Measurements from ENCODE around the gene CCDC148.
"Not testable (repeated sequence)": the region's sequence is repeated elsewhere in the genome, so short reads cannot be mapped to it uniquely, and the experiment has no call there.

Gene CCDC148

DNA sequence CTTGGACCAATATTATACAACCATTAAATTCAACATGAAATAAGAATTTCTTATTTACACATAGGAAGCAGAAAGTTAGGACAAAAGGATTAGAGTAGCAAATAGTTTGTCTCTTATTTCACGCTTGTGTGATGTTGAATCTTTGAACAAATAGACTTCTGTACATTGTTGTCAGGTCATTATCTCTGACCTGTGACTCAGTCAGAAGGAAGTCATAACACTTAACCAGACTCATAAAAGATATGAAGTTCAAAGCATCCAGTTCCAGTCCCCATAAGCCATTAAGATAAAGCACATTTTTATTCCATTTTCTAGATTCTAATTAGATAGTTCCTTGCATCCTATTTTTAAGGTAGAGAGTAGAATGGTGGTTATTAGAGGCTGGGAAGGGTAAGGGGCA, 224.1 kb downstream of the CCDC148 start:
- no peaks in the 10 kb centered on the region for H3K36me3 ChIP-seq (ENCODE audit: insufficient read depth, low read length)
- no peak overlapping the region for H3K27ac ChIP-seq
- no peak for DNase-seq (ENCODE audit: low read depth, low spot score)
- no peak overlapping the region for H3K9ac ChIP-seq (ENCODE audit: insufficient read length)
- TF ChIP-seq FOXP2 (optimal IDR thresholded peaks at IDR 0.05; ENCODE audit: control extremely low read depth, extremely low read length, insufficient read depth), result no peak
- no peak for TF ChIP-seq EZH2 (IDR thresholded peaks at IDR 0.05)
- TF ChIP-seq POLR2AphosphoS5 (IDR thresholded peaks at IDR 0.05; ENCODE audit: borderline replicate concordance, low read depth, low read length), result no peak
- H3K4me3 ChIP-seq, result no peak overlapping the region
- H3K9me3 ChIP-seq (ENCODE audit: low read depth, low read length), result no peaks in the 10 kb centered on the region

DNA sequence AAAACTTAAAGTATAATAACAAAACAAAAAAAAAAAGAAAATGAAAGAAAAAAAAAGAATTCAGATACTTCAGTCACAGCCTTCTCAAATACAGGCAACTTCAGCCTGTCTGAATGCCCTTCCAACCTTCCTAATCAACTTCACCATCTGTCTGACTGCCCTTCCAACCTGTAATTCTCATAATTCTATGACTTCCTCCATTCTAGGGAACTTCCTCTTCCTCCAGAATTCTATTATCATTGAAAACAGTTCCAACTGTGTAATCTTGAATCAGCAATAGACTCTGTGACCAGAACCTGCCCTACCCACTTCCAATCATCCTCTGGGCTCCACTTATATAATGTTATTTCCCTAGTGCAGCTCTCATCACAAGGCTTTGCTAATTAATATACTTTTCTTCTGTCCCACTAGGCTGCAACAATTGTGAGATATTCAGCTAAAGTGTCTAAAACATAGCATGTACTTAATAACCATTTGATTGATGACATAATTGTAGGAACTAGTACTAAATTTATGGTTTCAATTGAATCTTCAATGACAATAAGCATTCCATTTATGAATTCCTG, 227.5 kb downstream of the CCDC148 start:
- TF ChIP-seq FOXP2 (optimal IDR thresholded peaks at IDR 0.05; ENCODE audit: control extremely low read depth, extremely low read length, insufficient read depth) (no peak), EZH2 (IDR thresholded peaks at IDR 0.05) (no peak), POLR2AphosphoS5 (IDR thresholded peaks at IDR 0.05; ENCODE audit: borderline replicate concordance, low read depth, low read length) (no peak)
- no peak overlapping the region for H3K9ac ChIP-seq (ENCODE audit: insufficient read length)
- no peaks in the 10 kb centered on the region for H3K9me3 ChIP-seq (ENCODE audit: low read depth, low read length)
- DNase-seq (ENCODE audit: low read depth, low spot score), result no peak
- no peak overlapping the region for H3K27ac ChIP-seq
- H3K4me3 ChIP-seq, result no peak overlapping the region
- H3K36me3 ChIP-seq (ENCODE audit: insufficient read depth, low read length), result no peaks in the 10 kb centered on the region

DNA sequence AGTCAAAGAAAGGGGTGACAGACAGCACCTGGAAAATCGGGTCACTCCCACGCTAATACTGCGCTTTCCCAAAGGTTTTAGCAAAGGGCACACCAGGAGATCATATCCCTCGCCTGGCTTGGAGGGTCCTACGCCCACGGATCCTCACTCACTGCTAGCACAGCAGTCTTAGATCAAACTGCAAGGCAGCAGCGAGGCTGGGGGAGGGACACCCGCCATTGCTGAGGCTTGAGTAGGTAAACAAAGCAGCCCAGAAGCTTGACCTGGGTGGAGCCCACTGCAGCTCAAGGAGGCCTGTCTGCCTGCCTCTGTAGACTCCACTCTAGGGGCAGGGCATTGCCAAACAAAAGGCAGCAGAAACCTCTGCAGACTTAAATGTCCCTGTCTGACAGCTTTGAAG, 233.5 kb downstream of the CCDC148 start:
- not testable (repeated sequence) for H3K9me3 ChIP-seq (ENCODE audit: low read depth, low read length); H3K36me3 ChIP-seq (ENCODE audit: insufficient read depth, low read length); DNase-seq (ENCODE audit: low read depth, low spot score); H3K27ac ChIP-seq; H3K4me3 ChIP-seq; H3K9ac ChIP-seq (ENCODE audit: insufficient read length)

DNA sequence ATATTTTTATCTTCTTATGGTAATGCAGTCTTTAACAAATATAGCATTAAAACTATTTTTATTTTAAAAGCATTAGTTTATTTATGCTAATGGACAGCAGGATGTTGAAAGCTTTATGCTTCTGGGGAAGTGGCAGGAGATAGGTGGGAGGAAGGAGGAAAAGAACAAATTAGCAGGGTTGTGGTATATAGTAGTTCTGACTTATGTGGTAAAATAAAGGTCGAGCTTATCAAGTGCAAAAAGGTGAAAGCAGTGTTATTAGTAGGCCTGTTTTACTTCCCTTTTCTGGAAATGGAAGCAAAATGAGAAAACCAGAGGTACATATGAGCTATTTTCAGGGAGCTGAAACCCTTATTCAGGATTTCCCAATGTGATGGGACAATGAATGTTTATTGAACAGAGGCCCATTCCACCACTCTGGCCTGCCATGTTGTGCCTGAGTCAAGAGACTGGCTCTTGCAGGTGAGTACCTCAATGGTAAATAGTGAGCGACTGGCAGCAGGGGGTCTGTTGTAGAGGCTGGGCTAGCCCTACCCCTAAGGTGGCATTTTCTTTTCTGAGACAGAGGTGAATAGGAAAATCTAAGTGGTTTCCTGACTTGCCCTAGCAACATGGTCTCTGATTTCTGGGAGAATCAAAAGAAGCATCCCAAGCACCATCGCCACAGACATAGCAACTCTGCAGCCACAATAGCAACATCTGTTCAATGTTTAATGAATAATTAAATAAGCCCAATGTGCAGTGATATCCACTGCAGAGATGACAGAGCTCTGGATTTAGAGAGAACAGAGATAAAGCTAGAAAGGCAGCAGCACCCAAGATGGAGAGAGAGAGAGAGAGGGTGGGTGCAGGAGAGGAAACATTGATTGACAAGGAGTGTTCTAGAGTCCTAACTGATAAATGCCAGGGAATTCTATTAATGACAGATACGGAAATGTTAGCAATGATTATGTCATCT, 235.2 kb downstream of the CCDC148 start:
- no peak overlapping the region for H3K27ac ChIP-seq
- no peaks in the 10 kb centered on the region for H3K9me3 ChIP-seq (ENCODE audit: low read depth, low read length)
- H3K36me3 ChIP-seq (ENCODE audit: insufficient read depth, low read length), result no peaks in the 10 kb centered on the region
- DNase-seq (ENCODE audit: low read depth, low spot score), result no peak
- no peak for TF ChIP-seq EZH2 (IDR thresholded peaks at IDR 0.05)
- no peak for TF ChIP-seq POLR2AphosphoS5 (IDR thresholded peaks at IDR 0.05; ENCODE audit: borderline replicate concordance, low read depth, low read length)
- no peak for TF ChIP-seq FOXP2 (optimal IDR thresholded peaks at IDR 0.05; ENCODE audit: control extremely low read depth, extremely low read length, insufficient read depth)
- H3K9ac ChIP-seq (ENCODE audit: insufficient read length), result no peak overlapping the region
- no peak overlapping the region for H3K4me3 ChIP-seq

DNA sequence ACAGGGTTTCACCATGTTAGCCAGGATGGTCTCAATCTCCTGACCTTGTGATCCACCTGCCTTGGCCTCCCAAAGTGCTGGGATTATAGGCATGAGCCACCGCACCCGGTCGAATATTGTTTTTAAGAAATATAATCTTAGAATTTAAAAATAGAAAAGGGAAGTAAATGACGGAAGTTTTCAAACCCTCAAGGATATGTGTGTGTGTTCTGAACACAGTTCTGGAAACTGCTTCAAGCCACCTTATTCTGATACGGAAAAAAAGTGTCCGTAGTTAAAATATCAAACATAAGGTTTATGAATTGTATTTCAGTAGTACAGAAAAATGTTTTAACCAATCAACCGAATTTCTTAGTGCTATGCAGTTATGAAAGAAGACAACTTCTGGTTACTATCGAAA, 239.0 kb downstream of the CCDC148 start:
- no peak overlapping the region for H3K27ac ChIP-seq
- H3K36me3 ChIP-seq (ENCODE audit: insufficient read depth, low read length), result no peaks in the 10 kb centered on the region
- no peak for DNase-seq (ENCODE audit: low read depth, low spot score)
- H3K9me3 ChIP-seq (ENCODE audit: low read depth, low read length), result no peaks in the 10 kb centered on the region
- no peak overlapping the region for H3K4me3 ChIP-seq
- no peak overlapping the region for H3K9ac ChIP-seq (ENCODE audit: insufficient read length)
- TF ChIP-seq EZH2 (IDR thresholded peaks at IDR 0.05) (no peak), POLR2AphosphoS5 (IDR thresholded peaks at IDR 0.05; ENCODE audit: borderline replicate concordance, low read depth, low read length) (no peak), FOXP2 (optimal IDR thresholded peaks at IDR 0.05; ENCODE audit: control extremely low read depth, extremely low read length, insufficient read depth) (no peak)

DNA sequence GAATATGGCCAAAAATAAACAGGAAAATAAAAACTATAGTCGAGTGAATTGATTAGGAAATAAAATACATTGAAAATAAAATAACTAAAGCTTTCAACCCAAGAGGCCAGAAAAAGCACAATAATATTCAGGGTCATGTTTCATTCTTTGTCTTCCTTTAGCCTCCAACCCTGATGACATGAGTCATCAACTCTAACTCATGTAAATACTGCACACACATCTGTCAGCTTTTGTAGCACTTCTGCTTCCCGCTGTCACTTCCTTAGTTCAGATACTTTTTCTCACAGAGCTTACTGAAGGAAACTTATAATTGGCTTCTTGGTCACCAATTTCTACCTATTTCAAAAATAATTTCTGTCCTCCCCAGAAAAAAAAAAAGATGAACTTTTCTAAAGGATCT, 242.1 kb downstream of the CCDC148 start:
- no peak for DNase-seq (ENCODE audit: low read depth, low spot score)
- TF ChIP-seq FOXP2 (optimal IDR thresholded peaks at IDR 0.05; ENCODE audit: control extremely low read depth, extremely low read length, insufficient read depth), result no peak
- no peak for TF ChIP-seq EZH2 (IDR thresholded peaks at IDR 0.05)
- no peak for TF ChIP-seq POLR2AphosphoS5 (IDR thresholded peaks at IDR 0.05; ENCODE audit: borderline replicate concordance, low read depth, low read length)
- no peaks in the 10 kb centered on the region for H3K9me3 ChIP-seq (ENCODE audit: low read depth, low read length)
- no peak overlapping the region for H3K27ac ChIP-seq
- H3K4me3 ChIP-seq, result no peak overlapping the region
- no peaks in the 10 kb centered on the region for H3K36me3 ChIP-seq (ENCODE audit: insufficient read depth, low read length)
- H3K9ac ChIP-seq (ENCODE audit: insufficient read length), result no peak overlapping the region

DNA sequence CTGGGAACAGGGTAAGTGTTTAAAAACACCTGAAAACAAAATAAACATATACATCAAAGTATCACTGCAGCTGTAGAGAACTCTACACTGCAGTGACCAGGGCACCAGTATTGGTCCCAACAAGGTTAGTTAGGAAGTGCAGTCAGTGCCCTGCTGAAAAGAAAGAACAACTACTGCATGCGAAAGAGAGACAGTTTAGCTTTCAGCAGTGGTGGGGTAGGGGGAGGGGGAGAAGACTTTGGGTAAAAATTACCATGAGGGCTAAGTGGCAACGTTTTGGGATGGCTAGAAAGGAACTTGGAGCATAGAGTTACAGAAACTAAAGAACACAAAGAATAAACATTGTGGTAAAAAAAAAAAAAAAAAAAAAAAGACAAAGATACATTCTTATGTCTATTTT, 242.8 kb downstream of the CCDC148 start:
- Histone ChIP-seq H3K4me3 (no peak overlapping the region), H3K27ac (no peak overlapping the region), H3K9ac (ENCODE audit: insufficient read length) (no peak overlapping the region), H3K36me3 (ENCODE audit: insufficient read depth, low read length) (no peaks in the 10 kb centered on the region), H3K9me3 (ENCODE audit: low read depth, low read length) (no peaks in the 10 kb centered on the region)
- no peak for TF ChIP-seq FOXP2 (optimal IDR thresholded peaks at IDR 0.05; ENCODE audit: control extremely low read depth, extremely low read length, insufficient read depth)
- no peak for TF ChIP-seq EZH2 (IDR thresholded peaks at IDR 0.05)
- TF ChIP-seq POLR2AphosphoS5 (IDR thresholded peaks at IDR 0.05; ENCODE audit: borderline replicate concordance, low read depth, low read length), result no peak
- DNase-seq (ENCODE audit: low read depth, low spot score), result no peak

DNA sequence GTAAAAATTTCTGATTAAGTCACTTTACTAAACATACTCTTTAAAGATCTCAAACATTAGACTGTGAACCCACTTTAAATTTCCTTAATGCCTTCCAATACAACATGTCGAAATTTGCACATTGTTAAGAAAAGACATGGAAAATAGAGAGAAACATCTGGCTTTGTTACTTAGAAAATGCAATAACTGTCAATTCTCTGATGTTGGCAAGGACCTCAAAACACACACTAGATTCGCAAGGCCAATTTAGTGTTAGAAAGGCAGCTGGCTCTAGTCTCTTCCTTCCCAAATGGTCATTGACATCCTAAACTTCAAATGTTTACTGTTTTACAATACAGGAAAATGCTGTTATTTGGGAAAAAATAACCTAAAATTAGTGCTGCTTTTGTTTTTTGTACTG, 244.3 kb downstream of the CCDC148 start:
- DNase-seq (ENCODE audit: low read depth, low spot score), result no peak
- Histone ChIP-seq H3K4me3 (no peak overlapping the region), H3K9ac (ENCODE audit: insufficient read length) (no peak overlapping the region), H3K36me3 (ENCODE audit: insufficient read depth, low read length) (no peaks in the 10 kb centered on the region), H3K9me3 (ENCODE audit: low read depth, low read length) (no peaks in the 10 kb centered on the region), H3K27ac (no peak overlapping the region)
- TF ChIP-seq POLR2AphosphoS5 (IDR thresholded peaks at IDR 0.05; ENCODE audit: borderline replicate concordance, low read depth, low read length) (no peak), EZH2 (IDR thresholded peaks at IDR 0.05) (no peak), FOXP2 (optimal IDR thresholded peaks at IDR 0.05; ENCODE audit: control extremely low read depth, extremely low read length, insufficient read depth) (no peak)
